GM12878 (cell line): ENCODE measurements around the gene ZNF385C. TPM values are rescaled to one million over a fixed set of nuclear protein-coding genes. Genes with fewer than 3 reads are reported as not detected.
A peak's percentile ranks its signal among the peaks of the same experiment; 100 is the strongest.

Source experiments
- ATAC-seq: fragments of 200-7000 bp; cut with Tn5 transposase; 3 replicates; pipeline ENCODE4 v1.9.1; 2020; ENCODE audit warnings: mild to moderate bottlenecking, moderate library complexity
- BruUV-seq: library from RNA; stranded (reverse); fragments of 400-500 nt; replicated peaks from 2 replicates; lab custom pipeline; 2021; lab: Mats Ljungman, UMichigan
- CTCF ChIA-PET: fragments of 300-600 bp; sonication (Branson Sonifier 250); formaldehyde crosslinking; extraction: SDS; loops from one replicate; lab custom pipeline; 2021; ENCODE audit warnings: inconsistent platforms; lab: Yijun Ruan, JAX
- POLR2A ChIA-PET: fragments of 350-600 bp; formaldehyde crosslinking; extraction: SDS; loops from one replicate; lab custom pipeline; 2021; ENCODE audit warnings: inconsistent platforms; lab: Charles Lee
- RAD21 ChIA-PET: fragments of 300-600 bp; sonication (Branson Sonifier 250); formaldehyde crosslinking; loops from one replicate; lab custom pipeline; 2023; ENCODE audit warnings: antibody characterized with exemption; ENCODE audit not compliant: unreplicated experiment; lab: Charles Lee
- SMC1A ChIA-PET: fragments of 300-600 bp; sonication (Branson Sonifier 250); formaldehyde crosslinking; loops from one replicate; lab custom pipeline; 2023; ENCODE audit not compliant: unreplicated experiment, uncharacterized antibody; lab: Charles Lee
- DNase-seq: peaks from one replicate; pipeline ENCODE4 v3.0.0-alpha.2; 2011; ENCODE audit warnings: low read depth, low spot score
- FAIRE-seq: peaks from 3 replicates; lab custom pipeline; 2011; peaks lifted over from hg19 to GRCh38; lab: Jason Lieb, UNC
- H2AFZ ChIP-seq: 2 replicates; pipeline ENCODE4 v1.6.0; 2011; ENCODE audit warnings: low read depth, low read length, control low read depth; ENCODE audit not compliant: control insufficient read depth
- H3K27ac ChIP-seq: 2 replicates; pipeline ENCODE4 v1.5.1; 2011; ENCODE audit warnings: control low read depth; ENCODE audit not compliant: control insufficient read depth, insufficient read depth
- H3K27me3 ChIP-seq, 2 experiments: replicated peaks in 1 of 2; 2 replicates each; pipeline versions ENCODE4 v1.6.0 to v1.6.1; 2011; ENCODE audit warnings: low read length in 1 of 2; ENCODE audit not compliant: control insufficient read depth in 2 of 2, insufficient read depth in 2 of 2
- H3K36me3 ChIP-seq, 2 experiments: 2 replicates each; pipeline ENCODE4 v1.5.1; 2011; ENCODE audit warnings: low read length in 1 of 2; ENCODE audit not compliant: control insufficient read depth in 2 of 2, insufficient read depth in 2 of 2
- H3K4me1 ChIP-seq: 2 replicates; pipeline ENCODE4 v1.6.1; 2011; ENCODE audit warnings: mild to moderate bottlenecking, low read length, moderate library complexity, mixed read lengths; ENCODE audit not compliant: control insufficient read depth, insufficient read depth
- H3K4me2 ChIP-seq: 2 replicates; pipeline ENCODE4 v1.6.0; 2011; ENCODE audit warnings: control low read depth; ENCODE audit not compliant: control insufficient read depth, insufficient read depth
- H3K4me3 ChIP-seq: fragments of 200-600 bp; sonication (generic); 2 replicates; pipeline ENCODE4 v1.5.1; 2016
- H3K79me2 ChIP-seq: 2 replicates; pipeline ENCODE4 v1.6.0; 2011; ENCODE audit warnings: low read length; ENCODE audit not compliant: control insufficient read depth, insufficient read depth
- H3K9ac ChIP-seq: 2 replicates; pipeline ENCODE4 v1.8.0; 2011; ENCODE audit warnings: low read length, control low read depth, mixed read lengths; ENCODE audit not compliant: control insufficient read depth, insufficient read depth
- H3K9me3 ChIP-seq: replicated peaks from 3 replicates; pipeline ENCODE4 v1.5.1; 2011; ENCODE audit warnings: mild to moderate bottlenecking, low read length; ENCODE audit not compliant: control insufficient read depth, insufficient read depth
- H4K20me1 ChIP-seq: 2 replicates; pipeline ENCODE4 v1.6.0; 2011; ENCODE audit not compliant: control insufficient read depth, insufficient read depth
- EP300 ChIP-seq, 2 experiments: fragments of 150-350 bp in 1 of 2; IDR thresholded peaks; 2 replicates each; pipeline ENCODE4 v1.6.1; 2011 to 2012; ENCODE audit warnings: low read depth in 2 of 2, low read length in 2 of 2, borderline replicate concordance in 1 of 2, improper control_type of control experiment in 1 of 2, inconsistent platforms in 1 of 2; ENCODE audit not compliant: control insufficient read depth in 1 of 2
- POLR2A ChIP-seq: IDR thresholded peaks from 2 replicates; pipeline ENCODE4 v1.6.1; 2011; ENCODE audit warnings: low read depth, mild to moderate bottlenecking, low read length
- ZNF622 ChIP-seq: fragments of 450-650 bp; IDR thresholded peaks from 2 replicates; pipeline ENCODE4 v1.6.1; 2017; ENCODE audit warnings: mild to moderate bottlenecking, inconsistent platforms
- WGBS: methylation state at CpG from one replicate; pipeline ENCODE4 v1.1.6; 2016; ENCODE audit warnings: low lambda C conversion rate; ENCODE audit not compliant: insufficient replicate concordance, insufficient coverage; ENCODE audit errors: missing lambda C conversion rate; 5-methylcytosine and 5-hydroxymethylcytosine counted together
- in situ Hi-C: fragments of 300-500 bp; cut with MboI; formaldehyde crosslinking; loops from 9 replicates; pipeline ENCODE4 v1.14.3; 2018; ENCODE audit warnings: mixed read lengths
- intact Hi-C: fragments of 100-400 bp; cut with micrococcal nuclease; formaldehyde crosslinking; loops from one replicate; pipeline ENCODE4 v1.14.2; 2022; ENCODE audit not compliant: unreplicated experiment
- polyA plus RNA-seq, 11 experiments: library from polyadenylated mRNA; depleted of rRNA in 4 of 11; unstranded in 6 of 11; stranded (reverse) in 5 of 11; fragments of >200 nt; fragmentation: Nextera tagmentation in 4 of 11; fragmentation: Illumina TruSeq in 1 of 11; extraction: Ambion mirVana in 4 of 11; extraction: Trizol in 1 of 11; gene quantifications; 1 replicate in 1 of 11; 2 replicates in 10 of 11; pipeline versions ENCODE4 v1.2.1 to v1.2.3, GENCODE V29; 2011 to 2016; ENCODE audit warnings: inconsistent platforms in 2 of 11, missing spikeins in 2 of 11, low read depth in 1 of 11
- total RNA-seq, 4 experiments: library from RNA; depleted of rRNA in 3 of 4; stranded (reverse); fragments of >200 nt in 3 of 4; fragmentation: Illumina TruSeq in 1 of 4; extraction: Trizol in 1 of 4; gene quantifications; 2 replicates each; pipeline versions ENCODE4 v1.2.1 to v1.2.3, GENCODE V29; 2013 to 2021

The ZNF385C gene
- total and polyA plus RNA-seq, 10 of the 15 experiments (the other 5 are each of a cell fraction or from before 2014, with no cell fraction given), result 0.06 to 0.20 (median 0.07) TPM; not detected in 5

- Histone ChIP-seq H3K4me1 (no peaks in the 10 kb centered on the region), H2AFZ (no peak overlapping the region), H4K20me1 (no peaks in the 10 kb centered on the region; the same call in 1 of the 2 replicates), H3K79me2 (peaks cover 1% of the 10 kb centered on the region; the same call in 1 of the 2 replicates), H3K9ac (no peak overlapping the region), H3K4me2 (no peak overlapping the region), H3K9me3 (no peaks in the 10 kb centered on the region), H3K27ac (no peak overlapping the region), H3K4me3 (no peak overlapping the region)
- FAIRE-seq (no peak), ATAC-seq (no peak)
- in situ Hi-C loops, result no loop called here
- intact Hi-C loops, result no loop called here
- BruUV-seq, result no TSS peak
- ChIA-PET POLR2A (no interaction called here), SMC1A (interaction anchor here (1.7 kb wide), 1 partner anchor 56 kb away, joined by 7 read pairs; the partner anchor contains the start of gene KCNH4)
- no peak for TF ChIP-seq ZNF622
- TF ChIP-seq, all 136 proteins: peak for 0
- ChIA-PET RAD21 (interaction anchor here (1.0 to 2.3 kb wide), 2 partner anchors 27 to 55 kb away, joined by 3 to 8 read pairs; partner anchors contain the start of gene KCNH4), CTCF (interaction anchor here (0.6 to 2.1 kb wide), 3 partner anchors 56 to 105 kb away, joined by 3 to 5 read pairs (median 3); partner anchors contain the start of gene NKIRAS2)
- over 99% methylated on average over 12 of the region's 12 CpGs for WGBS
- no peak for DNase-seq
- H3K27me3 ChIP-seq, result no peaks in the 10 kb centered on the region
- peaks cover 27 to 40% of the 10 kb centered on the region in 2 experiments for H3K36me3 ChIP-seq
Observed at GRCh38 chr17:42125565-42125964, 27.3 kb upstream of the ZNF385C start.

GRCh38 chr17:42124256-42124655, 26.0 kb upstream of the ZNF385C start:
- peak; percentile 20; the same call in 1 of the 2 replicates for TF ChIP-seq POLR2A
- TF ChIP-seq EP300 (IDR thresholded peaks at IDR 0.05; ENCODE audit: borderline replicate concordance in 1 of 2, control insufficient read depth in 1 of 2, low read depth in 2 of 2, low read length in 2 of 2), result no peak
- TF ChIP-seq, all 136 proteins: peak for 1
- H3K27me3 ChIP-seq, result no peaks in the 10 kb centered on the region
- H3K4me1 ChIP-seq, result no peaks in the 10 kb centered on the region; the same call in 1 of the 2 replicates
- peaks cover 22 to 28% of the 10 kb centered on the region in 2 experiments for H3K36me3 ChIP-seq
- H3K9ac ChIP-seq, result no peak overlapping the region
- no peak for DNase-seq
- ChIA-PET RAD21 (interaction anchor here (1.2 kb wide), 1 partner anchor 57 kb away, joined by 5 read pairs; no protein-coding TSS in a partner anchor), POLR2A (interaction anchor here (0.6 to 1.1 kb wide), 4 partner anchors 11 to 371 kb away, joined by 3 to 6 read pairs (median 4); no protein-coding TSS in a partner anchor), CTCF (interaction anchor here (1.1 kb wide), 1 partner anchor 57 kb away, joined by 4 read pairs; the partner anchor contains the start of gene KCNH4), SMC1A (interaction anchor here (0.6 kb wide), 1 partner anchor 161 kb away, joined by 3 read pairs; no protein-coding TSS in a partner anchor)
- H2AFZ ChIP-seq, result no peak overlapping the region
- H3K9me3 ChIP-seq, result no peaks in the 10 kb centered on the region
- BruUV-seq, result no TSS peak
- no peak for ATAC-seq
- 87% methylated on average over 2 of the region's 3 CpGs for WGBS
- no peak for FAIRE-seq
- H3K79me2 ChIP-seq, result peaks cover 2% of the 10 kb centered on the region; the same call in 1 of the 2 replicates
- H3K27ac ChIP-seq, result no peak overlapping the region
- H3K4me2 ChIP-seq, result no peak overlapping the region
- intact Hi-C loops, result no loop called here
- no peaks in the 10 kb centered on the region; the same call in 1 of the 2 replicates for H4K20me1 ChIP-seq
- no peak overlapping the region for H3K4me3 ChIP-seq
- in situ Hi-C loops, result no loop called here
